Thyroid gland (tissue), 4 donors: Measurements from ENCODE around the gene ZNF182. TPM values are rescaled to one million over a fixed set of nuclear protein-coding genes. Genes with fewer than 3 reads are reported as not detected.
"Not testable (repeated sequence)": the region's sequence is repeated elsewhere in the genome, so short reads cannot be mapped to it uniquely, and the experiment has no call there.

Experiments used
- DNase-seq, 2 donors: peaks; one replicate each; pipeline ENCODE4 v3.0.0-alpha.2; 2019
- H3K27ac ChIP-seq, 3 donors: fragments of 200-600 bp; sonication (generic); 1 replicate in 2 of 3; 2 replicates in 1 of 3; pipeline ENCODE4 v1.5.1; 2016 to 2019; ENCODE audit warnings: mild to moderate bottlenecking in 1 of 3, moderate library complexity in 1 of 3
- H3K27me3 ChIP-seq: fragments of 200-600 bp; sonication (generic); one replicate; pipeline ENCODE4 v1.5.1; 2019
- H3K36me3 ChIP-seq, 2 donors: fragments of 200-600 bp; sonication (generic); one replicate each; pipeline ENCODE4 v1.5.1; 2016 to 2019
- H3K4me1 ChIP-seq, 2 donors: fragments of 200-600 bp; sonication (generic); one replicate each; pipeline ENCODE4 v1.5.1; 2017 to 2019
- H3K4me3 ChIP-seq, 3 donors: fragments of 200-600 bp; sonication (generic); replicated peaks in 1 of 3; 1 replicate in 2 of 3; 2 replicates in 1 of 3; pipeline ENCODE4 v1.5.1; 2016; ENCODE audit warnings: mild to moderate bottlenecking in 1 of 3
- H3K9me3 ChIP-seq: fragments of 200-600 bp; sonication (generic); one replicate; pipeline ENCODE4 v1.5.1; 2017
- CTCF ChIP-seq, 6 experiments: fragments of 200-600 bp in 3 of 6; fragments of 450-650 bp in 3 of 6; sonication (generic) in 3 of 6; IDR thresholded peaks; one replicate each; pipeline ENCODE4 v1.5.1; 2016 to 2019; ENCODE audit warnings: antibody characterized with exemption in 6 of 6, mild to moderate bottlenecking in 2 of 6, inconsistent platforms in 1 of 6, moderate library complexity in 1 of 6
- POLR2A ChIP-seq, 2 donors: fragments of 450-650 bp; IDR thresholded peaks; one replicate each; pipeline ENCODE4 v1.6.1; 2017; ENCODE audit warnings: antibody characterized with exemption in 2 of 2, mild to moderate bottlenecking in 2 of 2, moderate library complexity in 1 of 2
- WGBS, 2 donors: methylation state at CpG; one replicate each; pipeline ENCODE4 v1.1.5; 2017; 5-methylcytosine and 5-hydroxymethylcytosine counted together
- intact Hi-C: fragments of 100-400 bp; cut with DNase I; formaldehyde crosslinking; loops from one replicate; pipeline ENCODE4 v1.15.1; 2023
- total RNA-seq, 4 donors: library from RNA; depleted of rRNA; stranded (reverse); fragments of >200 nt; gene quantifications; one replicate each; pipeline ENCODE4 v1.2.3, GENCODE V29; 2016

The ZNF182 gene
- total RNA-seq, 4 donors from 2014 or later, result 6.3 to 13.8 (median 10.0) TPM

GRCh38 chrX:47992095-47992380, 11.8 kb downstream of the ZNF182 start:
- intact Hi-C loops, result no loop called here
- H3K27me3 ChIP-seq, result no peaks in the 10 kb centered on the region
- TF ChIP-seq POLR2A (IDR thresholded peaks at IDR 0.05) (no peak), CTCF (IDR thresholded peaks at IDR 0.05) (no peak)
- H3K27ac ChIP-seq, result peak overlapping the region; percentile 29 to 73 (median 61)
- H3K9me3 ChIP-seq, result no peaks in the 10 kb centered on the region
- peak; percentile 80 to 81 for DNase-seq
- WGBS, 2 donors, result 40 to 45% methylated on average over 1 of the region's 1 CpG
- no peak overlapping the region for H3K4me3 ChIP-seq
- H3K36me3 ChIP-seq, result peaks cover 0 to 3% of the 10 kb centered on the region in 2 donors
- peaks cover 4 to 18% of the 10 kb centered on the region in 2 donors for H3K4me1 ChIP-seq

GRCh38 chrX:47991263-47992094, 12.3 kb downstream of the ZNF182 start:
- no peak for DNase-seq
- peaks cover 4 to 18% of the 10 kb centered on the region in 2 donors for H3K4me1 ChIP-seq
- no peak overlapping the region for H3K4me3 ChIP-seq
- H3K27me3 ChIP-seq, result no peaks in the 10 kb centered on the region
- no peaks in the 10 kb centered on the region for H3K36me3 ChIP-seq
- peak overlapping the region; percentile 38 to 73 (median 70) for H3K27ac ChIP-seq
- WGBS, 2 donors, result 71 to 74% methylated on average over 5 of the region's 5 CpGs
- TF ChIP-seq POLR2A (IDR thresholded peaks at IDR 0.05), result no peak
- TF ChIP-seq CTCF (IDR thresholded peaks at IDR 0.05), result no peak
- intact Hi-C loops, result no loop called here
- no peaks in the 10 kb centered on the region for H3K9me3 ChIP-seq

- Histone ChIP-seq H3K36me3 (peaks cover 16 to 26% of the 10 kb centered on the region in 2 donors), H3K27me3 (no peaks in the 10 kb centered on the region), H3K9me3 (no peaks in the 10 kb centered on the region), H3K4me3 (no peak overlapping the region), H3K27ac (no peak overlapping the region), H3K4me1 (no peaks in the 10 kb centered on the region)
- DNase-seq, result no peak
- TF ChIP-seq POLR2A (IDR thresholded peaks at IDR 0.05) (no peak), CTCF (IDR thresholded peaks at IDR 0.05) (no peak)
- 96 to 98% methylated on average over 6 of the region's 6 CpGs for WGBS, 2 donors
- intact Hi-C loops, result no loop called here
Measured at GRCh38 chrX:47976254-47977151, 27.3 kb downstream of the ZNF182 start.

- TF ChIP-seq CTCF (IDR thresholded peaks at IDR 0.05), result no peak
- no peak for TF ChIP-seq POLR2A (IDR thresholded peaks at IDR 0.05)
- no peaks in the 10 kb centered on the region for H3K27me3 ChIP-seq
- H3K9me3 ChIP-seq, result no peaks in the 10 kb centered on the region
- H3K4me3 ChIP-seq, result no peak overlapping the region
- peaks cover 11 to 12% of the 10 kb centered on the region in 2 donors for H3K36me3 ChIP-seq
- H3K27ac ChIP-seq, result no peak overlapping the region
- DNase-seq, result no peak
- no peaks in the 10 kb centered on the region for H3K4me1 ChIP-seq
- 88% methylated on average over 3 of the region's 3 CpGs for WGBS, 2 donors
- intact Hi-C loops, result loop anchor here (5.0 kb wide), 1 partner anchor 54 kb away; no protein-coding TSS in a partner anchor
Measured at GRCh38 chrX:47973235-47973634, 30.6 kb downstream of the ZNF182 start.

GRCh38 chrX:47965526-47965925, 38.3 kb downstream of the ZNF182 start:
- intact Hi-C loops, H3K27me3 ChIP-seq, H3K27ac ChIP-seq, H3K9me3 ChIP-seq, H3K36me3 ChIP-seq, DNase-seq, H3K4me3 ChIP-seq, H3K4me1 ChIP-seq: not testable (repeated sequence)
- 93 to 97% methylated on average over 3 to 10 of the region's 14 CpGs for WGBS, 2 donors

GRCh38 chrX:47961830-47962229, 42.0 kb downstream of the ZNF182 start:
- intact Hi-C loops, H3K4me1 ChIP-seq, H3K4me3 ChIP-seq, H3K36me3 ChIP-seq, H3K27ac ChIP-seq, DNase-seq, H3K27me3 ChIP-seq, H3K9me3 ChIP-seq: not testable (repeated sequence)
- WGBS, 2 donors, result 65 to 79% methylated on average over 4 to 6 of the region's 6 CpGs
